ENCODE data around the gene TSHR. TPM values are rescaled to one million over a fixed set of nuclear protein-coding genes. Genes with fewer than 3 reads are reported as not detected.

TSHR gene
- total and polyA plus RNA-seq, 2 donors (not counting 3 experiments of a cell fraction or from before 2014, with no cell fraction given) = not detected

GRCh38 chr14:81178063-81178462 lies 222.6 kb downstream of the TSHR start:
- TF ChIP-seq MAX (IDR thresholded peaks at IDR 0.05; ENCODE audit: insufficient read depth, insufficient read length) (no peak), GATA2 (IDR thresholded peaks at IDR 0.05; ENCODE audit: insufficient read depth, insufficient read length, low read depth, low read length) (no peak), FOS (IDR thresholded peaks at IDR 0.05; ENCODE audit: borderline replicate concordance, insufficient read depth, low read length) (no peak), JUN (IDR thresholded peaks at IDR 0.05; ENCODE audit: borderline replicate concordance, insufficient read depth, insufficient read length, low read depth) (no peak), CTCF (IDR thresholded peaks at IDR 0.05; ENCODE audit: extremely low read depth in 1 of 2, insufficient read depth in 1 of 2, low read depth in 1 of 2, low read length in 2 of 2) (no peak), POLR2A (IDR thresholded peaks at IDR 0.05; ENCODE audit: low read depth, low read length) (no peak), POLR2AphosphoS5 (IDR thresholded peaks at IDR 0.05; ENCODE audit: insufficient read depth, low read depth, low read length) (no peak), EZH2 (IDR thresholded peaks at IDR 0.05; ENCODE audit: borderline replicate concordance, low read depth, low read length, severe bottlenecking) (no peak), MYC (IDR thresholded peaks at IDR 0.05; ENCODE audit: low read depth, low read length) (no peak)
- POLR2A ChIA-PET = interaction anchor here (0.6 kb wide), 1 partner anchor 43 kb away, joined by 3 read pairs; the partner anchor contains the start of gene GTF2A1
- Histone ChIP-seq H3K9ac (replicated peaks; ENCODE audit: extremely low read depth, insufficient read depth, low read length) (no peak overlapping the region), H3K9me1 (replicated peaks; ENCODE audit: control insufficient read depth, extremely low read depth, insufficient read depth, low read length) (no peaks in the 10 kb centered on the region), H3K36me3 (ENCODE audit: control insufficient read depth in 2 of 2, extremely low read depth in 1 of 2, insufficient read depth in 2 of 2, low read length in 2 of 2) (no peaks in the 10 kb centered on the region), H3K27ac (ENCODE audit: insufficient read depth, low read depth, low read length) (no peak overlapping the region), H3K4me1 (ENCODE audit: control insufficient read depth, extremely low read depth, insufficient read depth, low read length) (no peaks in the 10 kb centered on the region), H3K9me3 (replicated peaks; ENCODE audit: control insufficient read depth, insufficient read depth, low read length) (no peaks in the 10 kb centered on the region), H3K4me2 (ENCODE audit: insufficient read depth, low read length) (no peak overlapping the region), H3K79me2 (ENCODE audit: control insufficient read depth, insufficient read depth, low read length) (peaks cover 1% of the 10 kb centered on the region), H3K27me3 (ENCODE audit: control insufficient read depth in 2 of 2, insufficient read depth in 2 of 2, low read length in 2 of 2) (no peaks in the 10 kb centered on the region), H2AFZ (ENCODE audit: low read depth, low read length) (no peak overlapping the region), H4K20me1 (replicated peaks; ENCODE audit: control insufficient read depth, extremely low read depth, insufficient read depth, low read length) (no peaks in the 10 kb centered on the region), H3K4me3 (replicated peaks in 1 of 3; ENCODE audit: insufficient read depth in 1 of 3, low read depth in 1 of 3, low read length in 3 of 3) (no peak overlapping the region)
- no peak for FAIRE-seq
- DNase-seq (ENCODE audit: low read depth, low spot score) = peak; percentile 4
- CTCF ChIA-PET = interaction anchor here (0.9 to 1.5 kb wide), 3 partner anchors 8 to 24 kb away, joined by 3 to 4 read pairs (median 3); no protein-coding TSS in a partner anchor
- intact Hi-C loops (cut with micrococcal nuclease) (no loop called here), dilution Hi-C loops (cut with MboI; ENCODE audit: extremely low pct_ligation_motif_present, low sequenced_read_pairs) (no loop called here)
- BruUV-seq (replicated peaks) = TSS peak; percentile 8
